Mammary epithelial cell (primary cell): ENCODE measurements around the gene RUNX1.

Source experiments
- EZH2 ChIP-seq: IDR thresholded peaks from 2 replicates; pipeline ENCODE4 v1.6.1; 2012; ENCODE audit warnings: low read length, inconsistent platforms, borderline replicate concordance
- TF ChIP-seq, protein P1 (sequence below), 2 donors: IDR thresholded peaks in 1 of 2; conservative IDR thresholded peaks in 1 of 2; 2 replicates each; pipeline ENCODE4 v1.5.1; 2011 to 2012; ENCODE audit warnings: inconsistent platforms in 2 of 2, low read length in 2 of 2, mild to moderate bottlenecking in 2 of 2, control low read depth in 1 of 2, low read depth in 1 of 2; ENCODE audit not compliant: insufficient read depth in 1 of 2; ENCODE audit errors: extremely low read depth in 1 of 2

DNA sequence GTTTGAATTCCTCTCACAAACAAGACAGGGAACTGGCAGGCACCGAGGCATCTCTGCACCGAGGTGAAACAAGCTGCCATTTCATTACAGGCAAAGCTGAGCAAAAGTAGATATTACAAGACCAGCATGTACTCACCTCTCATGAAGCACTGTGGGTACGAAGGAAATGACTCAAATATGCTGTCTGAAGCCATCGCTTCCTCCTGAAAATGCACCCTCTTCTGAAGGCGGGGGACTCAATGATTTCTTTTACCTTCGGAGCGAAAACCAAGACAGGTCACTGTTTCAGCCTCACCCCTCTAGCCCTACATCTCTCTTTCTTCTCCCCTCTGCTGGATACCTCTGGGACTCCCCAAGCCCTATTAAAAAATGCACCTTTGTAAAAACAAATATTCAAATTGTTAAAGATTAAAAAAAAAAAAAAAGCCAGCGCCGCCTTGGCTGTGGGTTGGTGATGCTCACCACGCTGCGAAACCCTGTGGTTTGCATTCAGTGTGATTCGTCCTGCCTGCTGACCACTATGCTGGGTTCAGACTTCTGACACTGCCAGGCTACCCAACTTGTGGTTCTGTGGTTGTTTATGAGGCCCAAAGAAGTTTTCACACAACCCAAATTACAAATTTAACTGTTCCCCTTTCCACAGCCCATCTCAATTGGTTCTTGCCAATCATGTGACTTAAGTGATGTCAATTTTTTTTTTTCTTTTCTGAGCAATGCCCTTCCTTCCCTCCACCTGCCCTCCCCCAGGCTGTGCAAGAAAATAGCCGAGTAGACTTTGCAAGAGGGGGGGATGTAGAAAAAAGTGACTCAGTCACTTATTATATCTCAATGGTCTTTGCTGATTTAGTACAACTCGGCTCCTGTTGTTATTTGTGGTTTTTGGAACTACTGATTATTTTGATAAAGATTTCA, at the start of gene RUNX1:
- TF ChIP-seq, protein P1, sequence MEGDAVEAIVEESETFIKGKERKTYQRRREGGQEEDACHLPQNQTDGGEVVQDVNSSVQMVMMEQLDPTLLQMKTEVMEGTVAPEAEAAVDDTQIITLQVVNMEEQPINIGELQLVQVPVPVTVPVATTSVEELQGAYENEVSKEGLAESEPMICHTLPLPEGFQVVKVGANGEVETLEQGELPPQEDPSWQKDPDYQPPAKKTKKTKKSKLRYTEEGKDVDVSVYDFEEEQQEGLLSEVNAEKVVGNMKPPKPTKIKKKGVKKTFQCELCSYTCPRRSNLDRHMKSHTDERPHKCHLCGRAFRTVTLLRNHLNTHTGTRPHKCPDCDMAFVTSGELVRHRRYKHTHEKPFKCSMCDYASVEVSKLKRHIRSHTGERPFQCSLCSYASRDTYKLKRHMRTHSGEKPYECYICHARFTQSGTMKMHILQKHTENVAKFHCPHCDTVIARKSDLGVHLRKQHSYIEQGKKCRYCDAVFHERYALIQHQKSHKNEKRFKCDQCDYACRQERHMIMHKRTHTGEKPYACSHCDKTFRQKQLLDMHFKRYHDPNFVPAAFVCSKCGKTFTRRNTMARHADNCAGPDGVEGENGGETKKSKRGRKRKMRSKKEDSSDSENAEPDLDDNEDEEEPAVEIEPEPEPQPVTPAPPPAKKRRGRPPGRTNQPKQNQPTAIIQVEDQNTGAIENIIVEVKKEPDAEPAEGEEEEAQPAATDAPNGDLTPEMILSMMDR (conservative IDR thresholded peaks at IDR 0.05 in 1 of 2, IDR thresholded peaks at IDR 0.05 in 1 of 2; ENCODE audit: extremely low read depth in 1 of 2, insufficient read depth in 1 of 2, low read depth in 1 of 2, low read length in 2 of 2): no peak
- no peak for TF ChIP-seq EZH2
